ENCODE data around the gene RNPS1. TPM values are rescaled to one million over a fixed set of nuclear protein-coding genes. Genes with fewer than 3 reads are reported as not detected.

RNPS1 gene
- total and polyA plus RNA-seq, 2 donors (not counting 3 experiments of a cell fraction or from before 2014, with no cell fraction given), result 206 to 209 TPM

- no peaks in the 10 kb centered on the region for H3K9me1 ChIP-seq (replicated peaks; ENCODE audit: control insufficient read depth, extremely low read depth, insufficient read depth, low read length)
- no peaks in the 10 kb centered on the region for H4K20me1 ChIP-seq (replicated peaks; ENCODE audit: control insufficient read depth, extremely low read depth, insufficient read depth, low read length)
- H3K9ac ChIP-seq (replicated peaks; ENCODE audit: extremely low read depth, insufficient read depth, low read length), result no peak overlapping the region
- no peaks in the 10 kb centered on the region for H3K27me3 ChIP-seq (ENCODE audit: control insufficient read depth in 2 of 2, insufficient read depth in 2 of 2, low read length in 2 of 2)
- no peak overlapping the region for H3K4me3 ChIP-seq (replicated peaks in 1 of 3; ENCODE audit: insufficient read depth in 1 of 3, low read depth in 1 of 3, low read length in 3 of 3)
- H3K79me2 ChIP-seq (ENCODE audit: control insufficient read depth, insufficient read depth, low read length), result peaks cover 7% of the 10 kb centered on the region
- H3K36me3 ChIP-seq (ENCODE audit: control insufficient read depth in 2 of 2, extremely low read depth in 1 of 2, insufficient read depth in 2 of 2, low read length in 2 of 2), result peaks cover 0 to 22% of the 10 kb centered on the region in 2 experiments
- no peak overlapping the region for H3K4me2 ChIP-seq (ENCODE audit: insufficient read depth, low read length)
- intact Hi-C loops (cut with micrococcal nuclease), result no loop called here
- ChIA-PET POLR2A (no interaction called here), CTCF (no interaction called here)
- FAIRE-seq, result no peak
- TF ChIP-seq POLR2A (IDR thresholded peaks at IDR 0.05; ENCODE audit: low read depth, low read length), result no peak
- no peak for TF ChIP-seq FOS (IDR thresholded peaks at IDR 0.05; ENCODE audit: borderline replicate concordance, insufficient read depth, low read length)
- no peak for TF ChIP-seq MAX (IDR thresholded peaks at IDR 0.05; ENCODE audit: insufficient read depth, insufficient read length)
- TF ChIP-seq, protein P1, sequence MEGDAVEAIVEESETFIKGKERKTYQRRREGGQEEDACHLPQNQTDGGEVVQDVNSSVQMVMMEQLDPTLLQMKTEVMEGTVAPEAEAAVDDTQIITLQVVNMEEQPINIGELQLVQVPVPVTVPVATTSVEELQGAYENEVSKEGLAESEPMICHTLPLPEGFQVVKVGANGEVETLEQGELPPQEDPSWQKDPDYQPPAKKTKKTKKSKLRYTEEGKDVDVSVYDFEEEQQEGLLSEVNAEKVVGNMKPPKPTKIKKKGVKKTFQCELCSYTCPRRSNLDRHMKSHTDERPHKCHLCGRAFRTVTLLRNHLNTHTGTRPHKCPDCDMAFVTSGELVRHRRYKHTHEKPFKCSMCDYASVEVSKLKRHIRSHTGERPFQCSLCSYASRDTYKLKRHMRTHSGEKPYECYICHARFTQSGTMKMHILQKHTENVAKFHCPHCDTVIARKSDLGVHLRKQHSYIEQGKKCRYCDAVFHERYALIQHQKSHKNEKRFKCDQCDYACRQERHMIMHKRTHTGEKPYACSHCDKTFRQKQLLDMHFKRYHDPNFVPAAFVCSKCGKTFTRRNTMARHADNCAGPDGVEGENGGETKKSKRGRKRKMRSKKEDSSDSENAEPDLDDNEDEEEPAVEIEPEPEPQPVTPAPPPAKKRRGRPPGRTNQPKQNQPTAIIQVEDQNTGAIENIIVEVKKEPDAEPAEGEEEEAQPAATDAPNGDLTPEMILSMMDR (IDR thresholded peaks at IDR 0.05; ENCODE audit: extremely low read depth in 1 of 2, insufficient read depth in 1 of 2, low read depth in 1 of 2, low read length in 2 of 2), result no peak
- no peak for TF ChIP-seq EZH2 (IDR thresholded peaks at IDR 0.05; ENCODE audit: borderline replicate concordance, low read depth, low read length, severe bottlenecking)
- no peak for TF ChIP-seq JUN (IDR thresholded peaks at IDR 0.05; ENCODE audit: borderline replicate concordance, insufficient read depth, insufficient read length, low read depth)
- TF ChIP-seq POLR2AphosphoS5 (IDR thresholded peaks at IDR 0.05; ENCODE audit: insufficient read depth, low read depth, low read length), result no peak
- no peak for TF ChIP-seq MYC (IDR thresholded peaks at IDR 0.05; ENCODE audit: low read depth, low read length)
- no peak for TF ChIP-seq GATA2 (IDR thresholded peaks at IDR 0.05; ENCODE audit: insufficient read depth, insufficient read length, low read depth, low read length)
- H3K4me1 ChIP-seq (ENCODE audit: control insufficient read depth, extremely low read depth, insufficient read depth, low read length), result peaks cover 10% of the 10 kb centered on the region
- H3K27ac ChIP-seq (ENCODE audit: insufficient read depth, low read depth, low read length), result no peak overlapping the region
- dilution Hi-C loops (cut with MboI; ENCODE audit: extremely low pct_ligation_motif_present, low sequenced_read_pairs), result no loop called here
- no peaks in the 10 kb centered on the region for H3K9me3 ChIP-seq (replicated peaks; ENCODE audit: control insufficient read depth, insufficient read depth, low read length)
- no peak overlapping the region for H2AFZ ChIP-seq (ENCODE audit: low read depth, low read length)
- no TSS peak for BruUV-seq (replicated peaks)
- DNase-seq (ENCODE audit: low read depth, low spot score), result no peak
These were observed 61.0 kb downstream of the RNPS1 start for GRCh38 chr16:2206780-2207433.

Data from endothelial cell of umbilical vein (primary cell).